GM12875 (cell line): ENCODE measurements around the gene AKAP8.

Source experiments
- H3K4me3 ChIP-seq: one replicate; pipeline ENCODE4 v1.5.1; 2011; ENCODE audit warnings: low read depth, low read length, control low read depth
- TF ChIP-seq, protein P1 (sequence below): IDR thresholded peaks from 2 replicates; pipeline ENCODE4 v1.5.1; 2011; ENCODE audit warnings: low read depth, mild to moderate bottlenecking, control low read depth, inconsistent platforms, low read length, moderate library complexity, borderline replicate concordance; ENCODE audit not compliant: insufficient read depth

Gene AKAP8

DNA sequence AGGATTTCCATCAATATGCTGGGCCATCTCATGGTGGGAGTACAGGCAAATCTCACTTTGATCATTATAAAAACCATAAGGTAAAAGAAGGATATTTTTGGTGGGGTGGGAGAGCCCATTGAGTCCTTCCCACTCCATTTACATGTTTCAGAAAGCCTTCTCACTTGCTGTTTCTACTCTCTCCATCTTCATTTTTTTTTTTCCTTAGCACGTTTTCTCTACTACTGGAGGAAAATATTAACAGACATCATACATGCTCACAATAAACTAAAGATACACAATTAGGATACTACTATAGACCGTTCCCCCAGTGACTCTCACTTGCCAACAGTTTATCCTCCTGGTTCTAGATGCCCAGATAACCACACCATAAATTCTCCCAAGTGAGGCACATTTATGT lies 1.8 kb upstream of the AKAP8 start:
- no peak overlapping the region for H3K4me3 ChIP-seq
- TF ChIP-seq, protein P1, sequence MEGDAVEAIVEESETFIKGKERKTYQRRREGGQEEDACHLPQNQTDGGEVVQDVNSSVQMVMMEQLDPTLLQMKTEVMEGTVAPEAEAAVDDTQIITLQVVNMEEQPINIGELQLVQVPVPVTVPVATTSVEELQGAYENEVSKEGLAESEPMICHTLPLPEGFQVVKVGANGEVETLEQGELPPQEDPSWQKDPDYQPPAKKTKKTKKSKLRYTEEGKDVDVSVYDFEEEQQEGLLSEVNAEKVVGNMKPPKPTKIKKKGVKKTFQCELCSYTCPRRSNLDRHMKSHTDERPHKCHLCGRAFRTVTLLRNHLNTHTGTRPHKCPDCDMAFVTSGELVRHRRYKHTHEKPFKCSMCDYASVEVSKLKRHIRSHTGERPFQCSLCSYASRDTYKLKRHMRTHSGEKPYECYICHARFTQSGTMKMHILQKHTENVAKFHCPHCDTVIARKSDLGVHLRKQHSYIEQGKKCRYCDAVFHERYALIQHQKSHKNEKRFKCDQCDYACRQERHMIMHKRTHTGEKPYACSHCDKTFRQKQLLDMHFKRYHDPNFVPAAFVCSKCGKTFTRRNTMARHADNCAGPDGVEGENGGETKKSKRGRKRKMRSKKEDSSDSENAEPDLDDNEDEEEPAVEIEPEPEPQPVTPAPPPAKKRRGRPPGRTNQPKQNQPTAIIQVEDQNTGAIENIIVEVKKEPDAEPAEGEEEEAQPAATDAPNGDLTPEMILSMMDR = no peak

DNA sequence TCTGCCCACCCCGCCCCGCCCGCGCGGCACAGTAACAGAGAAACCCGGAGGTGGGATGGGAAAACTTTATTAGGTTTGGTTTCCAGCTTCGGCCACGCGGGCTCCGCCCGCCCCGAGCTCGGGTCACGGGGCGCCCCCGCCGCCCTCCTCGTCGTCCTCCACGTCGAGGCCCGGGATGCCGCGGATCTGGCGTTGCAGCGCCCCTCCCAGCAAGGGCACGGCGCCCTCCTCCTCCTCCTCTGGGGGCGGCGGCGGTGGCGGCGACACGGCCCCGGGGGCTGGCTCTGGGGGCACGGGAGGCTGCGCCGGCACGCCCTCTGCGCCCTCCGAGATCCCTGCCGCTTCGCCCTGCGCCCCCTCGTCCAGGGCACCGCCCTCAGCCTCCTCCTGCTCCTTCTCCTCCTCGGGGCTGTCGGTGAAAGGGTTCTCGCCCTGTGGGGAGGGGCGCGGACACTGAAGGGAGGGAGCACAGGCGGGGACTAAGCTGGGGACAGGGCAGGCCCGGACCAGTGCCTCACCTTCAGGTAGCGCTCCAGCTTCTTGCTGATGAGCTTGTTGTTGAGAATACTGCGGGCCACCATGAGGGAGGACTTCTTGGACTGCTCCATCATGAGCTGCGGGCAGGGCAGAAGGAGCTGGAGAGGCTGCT lies 536 bp upstream of the AKAP8 start:
- TF ChIP-seq, protein P1 = no peak
- peak overlapping the region; percentile 64 for H3K4me3 ChIP-seq

DNA sequence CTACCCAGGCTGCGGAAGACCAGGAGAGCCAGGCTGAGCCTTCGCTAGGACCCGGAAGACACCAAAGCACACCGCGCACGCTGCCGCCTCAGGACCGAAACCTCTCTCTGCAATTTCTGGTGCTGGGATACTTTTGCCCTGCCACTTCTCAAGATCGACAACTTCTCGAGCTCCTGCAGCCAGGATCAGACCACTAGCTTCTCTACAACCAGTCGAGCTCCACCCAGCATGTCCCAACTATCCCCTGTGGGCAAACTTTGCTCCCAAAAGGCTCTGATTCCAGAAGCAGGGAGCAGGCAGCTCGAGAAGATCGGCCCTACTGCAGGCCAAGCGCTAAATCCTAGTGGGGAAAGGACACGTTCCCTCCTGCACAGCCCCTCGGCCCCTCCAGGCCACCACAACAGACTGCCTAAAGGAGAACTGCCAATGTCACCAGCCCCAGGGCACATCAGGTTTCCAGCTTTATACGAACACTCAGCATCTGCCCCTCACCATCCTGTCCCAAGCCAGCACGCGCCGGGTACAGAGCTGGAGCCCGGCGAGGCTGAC lies 979 bp downstream of the AKAP8 start:
- TF ChIP-seq, protein P1 = no peak
- peak overlapping the region; percentile 84 for H3K4me3 ChIP-seq

DNA sequence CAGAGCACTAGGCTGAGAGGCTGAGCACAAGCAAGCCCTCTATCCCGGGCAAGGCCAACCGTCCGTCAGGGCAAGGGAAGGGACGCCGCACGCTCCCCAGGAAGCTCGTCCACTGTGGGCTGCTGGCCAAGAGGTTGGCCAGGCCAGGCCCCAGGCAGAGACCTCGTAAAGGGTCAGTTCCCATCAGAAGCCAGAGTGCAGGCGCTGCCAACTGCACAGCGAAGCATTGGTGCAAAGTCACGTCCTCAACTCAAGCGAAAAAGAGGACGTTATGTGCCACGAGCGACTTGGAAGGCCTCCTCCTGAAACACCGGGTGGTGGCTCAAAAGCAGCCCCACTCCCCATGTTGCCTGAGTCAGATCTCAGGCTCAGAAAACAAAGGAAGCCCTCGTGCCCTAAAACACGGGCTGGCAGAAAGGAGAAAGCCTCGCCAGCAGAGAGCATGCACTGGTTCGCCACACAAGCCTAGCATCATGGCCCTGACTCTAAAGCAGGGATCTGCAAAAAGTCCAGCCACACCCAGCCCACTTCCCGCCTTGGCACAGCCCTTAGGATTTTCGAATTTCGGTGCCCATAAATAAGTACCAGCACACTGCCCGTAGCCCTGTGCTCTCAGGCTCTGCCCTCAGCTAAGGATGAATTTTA lies 4.7 kb downstream of the AKAP8 start:
- TF ChIP-seq, protein P1 = no peak
- no peak overlapping the region for H3K4me3 ChIP-seq

DNA sequence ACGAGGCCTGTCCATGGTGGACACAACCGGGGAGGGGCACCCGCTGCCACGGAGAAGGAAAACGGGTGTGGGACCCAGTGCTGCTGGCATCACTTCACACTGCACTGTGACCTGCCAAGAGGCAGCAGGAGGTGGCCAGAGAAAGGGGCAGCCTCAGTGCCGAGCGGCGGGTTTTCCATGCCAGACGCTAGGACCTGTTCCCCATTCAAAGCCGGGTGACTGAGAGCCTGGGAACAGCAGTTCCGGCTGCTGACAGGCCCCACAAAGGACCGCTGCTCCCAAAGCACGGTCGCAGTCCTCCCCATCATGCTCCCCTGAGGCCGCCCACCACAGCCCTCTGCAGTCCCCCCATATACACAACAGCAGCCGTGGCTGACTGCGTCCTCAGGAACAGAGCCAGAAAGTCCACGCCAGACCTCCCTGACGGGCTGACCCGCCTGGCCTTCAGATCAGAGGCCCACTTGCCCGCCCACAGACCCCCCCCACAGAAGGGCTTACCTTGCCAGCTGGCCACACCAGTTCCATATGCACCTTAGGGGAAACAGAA lies 5.4 kb downstream of the AKAP8 start:
- TF ChIP-seq, protein P1 = no peak
- no peak overlapping the region for H3K4me3 ChIP-seq

DNA sequence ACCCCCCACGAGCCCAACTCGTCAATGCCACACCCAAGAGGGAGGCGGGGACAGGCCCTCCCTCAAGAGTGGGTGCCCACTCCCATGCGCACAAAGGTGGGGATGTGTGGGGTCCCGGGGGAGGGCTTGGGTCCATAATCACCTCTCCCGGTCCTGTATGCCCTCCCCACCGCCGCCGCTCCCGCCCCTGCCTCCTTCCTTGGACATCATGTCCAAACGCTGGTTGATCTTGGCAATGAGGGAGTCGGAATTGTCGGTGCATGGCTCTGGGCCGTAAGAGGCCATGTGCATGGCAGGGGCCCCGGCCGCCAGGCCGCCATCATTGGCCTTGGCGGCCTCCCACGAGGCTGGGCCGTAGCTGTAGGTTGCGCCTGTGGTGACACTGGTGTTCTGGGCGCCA lies 5.9 kb downstream of the AKAP8 start:
- H3K4me3 ChIP-seq = no peak overlapping the region
- TF ChIP-seq, protein P1 = no peak
